Measurements from ENCODE around the gene TSPYL1.

GRCh38 chr6:116304538-116305097 is 24.9 kb upstream of the TSPYL1 start:
- no peak for TF ChIP-seq ZNF114 (CRISPR knock-in tag; IDR thresholded peaks at IDR 0.05)
- no peak for TF ChIP-seq CTCF (conservative IDR thresholded peaks at IDR 0.05; ENCODE audit: low read depth in 2 of 2)
- TF ChIP-seq POLR2AphosphoS5 (IDR thresholded peaks at IDR 0.05; ENCODE audit: low read depth): no peak
- no peak for TF ChIP-seq CREB1 (CRISPR knock-in tag; IDR thresholded peaks at IDR 0.05; ENCODE audit: low read depth)
- TF ChIP-seq REST (IDR thresholded peaks at IDR 0.05; ENCODE audit: unreplicated experiment): no peak
- no peak for TF ChIP-seq EZH2 (IDR thresholded peaks at IDR 0.05; ENCODE audit: low read depth, unreplicated experiment)
- TF ChIP-seq ZNF462 (CRISPR knock-in tag; IDR thresholded peaks at IDR 0.05): no peak
- no peak for TF ChIP-seq JUNB (IDR thresholded peaks at IDR 0.05; ENCODE audit: unreplicated experiment)

Data from GM23338 (cell line).